NCI-H146 (cell line): Measurements from ENCODE around the gene ITPA.
A peak's percentile ranks its signal among the peaks of the same experiment; 100 is the strongest.

ENCODE experiments used
- DNase-seq: peaks from one replicate; lab custom pipeline; 2025; lab: John Stamatoyannopoulos, UW

Gene ITPA

GRCh38 chr20:3244613-3245012 lies 35.3 kb downstream of the ITPA start:
- no peak for DNase-seq

- DNase-seq = no peak
Observed at GRCh38 chr20:3245156-3245555, 35.9 kb downstream of the ITPA start.

GRCh38 chr20:3245711-3246110 lies 36.4 kb downstream of the ITPA start:
- DNase-seq = no peak

GRCh38 chr20:3246682-3247081 lies 37.4 kb downstream of the ITPA start:
- no peak for DNase-seq

- no peak for DNase-seq
Observed at GRCh38 chr20:3247638-3248037, 38.3 kb downstream of the ITPA start.

- DNase-seq = peak; percentile 75
Observed at GRCh38 chr20:3248167-3248992, 39.1 kb downstream of the ITPA start.

- DNase-seq = peak; percentile 35
Observed at GRCh38 chr20:3248993-3249347, 39.7 kb downstream of the ITPA start.

GRCh38 chr20:3250091-3250504 lies 40.8 kb downstream of the ITPA start:
- DNase-seq = peak; percentile 30

GRCh38 chr20:3251806-3252205 lies 42.5 kb downstream of the ITPA start:
- DNase-seq = no peak

GRCh38 chr20:3255728-3256127 lies 46.4 kb downstream of the ITPA start:
- no peak for DNase-seq

GRCh38 chr20:3258429-3258828 lies 49.1 kb downstream of the ITPA start:
- no peak for DNase-seq

- DNase-seq = no peak
Observed at GRCh38 chr20:3262566-3262965, 53.3 kb downstream of the ITPA start.

- DNase-seq = no peak
Observed at GRCh38 chr20:3270051-3270450, 60.8 kb downstream of the ITPA start.

- DNase-seq = no peak
Observed at GRCh38 chr20:3273371-3273770, 64.1 kb downstream of the ITPA start.
